ENCODE results near the gene DEFB128. TPM values are rescaled to one million over a fixed set of nuclear protein-coding genes. Genes with fewer than 3 reads are reported as not detected.
"Not testable (repeated sequence)": the region's sequence is repeated elsewhere in the genome, so short reads cannot be mapped to it uniquely, and the experiment has no call there.

The DEFB128 gene
- total RNA-seq, 2 donors from 2014 or later, result not detected

DNA sequence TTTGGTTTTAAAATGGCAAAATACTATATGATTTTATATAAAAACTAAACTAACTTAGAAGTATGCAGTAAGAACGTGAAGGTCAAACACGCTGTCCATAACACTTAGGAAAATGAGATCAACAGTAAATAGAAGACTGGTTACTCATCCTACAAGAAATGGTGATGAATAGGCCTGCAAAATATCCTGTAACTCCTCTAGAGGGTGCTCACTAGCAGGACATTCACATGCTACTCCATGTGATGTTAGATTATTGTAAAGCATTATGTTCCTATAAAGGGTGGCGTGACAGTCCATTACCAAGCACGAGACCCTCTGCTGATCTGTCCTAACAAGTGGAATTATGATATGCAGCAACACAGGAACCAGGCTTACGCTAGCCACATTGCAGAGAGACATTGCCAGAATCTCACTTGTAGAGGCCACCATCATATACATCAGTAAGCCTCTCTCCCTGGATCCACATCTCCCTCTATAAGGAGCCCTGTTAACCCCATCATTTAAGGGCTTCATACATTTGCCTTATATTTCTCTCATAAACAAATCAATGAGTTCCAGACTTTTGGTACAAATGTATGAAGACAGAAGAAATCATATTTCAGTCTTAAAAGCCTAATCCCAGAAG is 19.5 kb upstream of the DEFB128 start:
- Histone ChIP-seq H3K36me3 (ENCODE audit: control insufficient read depth, insufficient read depth, low read length) (no peaks in the 10 kb centered on the region), H3K9me3 (ENCODE audit: control insufficient read depth, low read length) (no peaks in the 10 kb centered on the region), H3K27ac (ENCODE audit: low read depth, low read length) (no peak overlapping the region), H3K27me3 (ENCODE audit: control insufficient read depth, insufficient read depth, low read length, poor library complexity, severe bottlenecking) (peaks cover 78% of the 10 kb centered on the region), H3K4me3 (ENCODE audit: low read length) (no peak overlapping the region), H3K4me1 (ENCODE audit: control insufficient read depth, insufficient read depth, low read length) (peaks cover 6% of the 10 kb centered on the region), H3K9ac (ENCODE audit: extremely low read depth, low read length, poor library complexity, severe bottlenecking) (no peak overlapping the region)
- no peak overlapping the region for H3K27ac Mint-ChIP-seq
- H3K36me3 Mint-ChIP-seq (ENCODE audit: low read depth), result no peaks in the 10 kb centered on the region
- WGBS, 2 experiments (ENCODE audit: insufficient coverage in 1 of 2, insufficient read length in 1 of 2), result 35 to 67% methylated on average over 1 to 5 of the region's 5 CpGs
- H3K4me1 Mint-ChIP-seq, result peaks cover 15% of the 10 kb centered on the region
- no peaks in the 10 kb centered on the region for H3K9me3 Mint-ChIP-seq
- TF ChIP-seq, protein P1, sequence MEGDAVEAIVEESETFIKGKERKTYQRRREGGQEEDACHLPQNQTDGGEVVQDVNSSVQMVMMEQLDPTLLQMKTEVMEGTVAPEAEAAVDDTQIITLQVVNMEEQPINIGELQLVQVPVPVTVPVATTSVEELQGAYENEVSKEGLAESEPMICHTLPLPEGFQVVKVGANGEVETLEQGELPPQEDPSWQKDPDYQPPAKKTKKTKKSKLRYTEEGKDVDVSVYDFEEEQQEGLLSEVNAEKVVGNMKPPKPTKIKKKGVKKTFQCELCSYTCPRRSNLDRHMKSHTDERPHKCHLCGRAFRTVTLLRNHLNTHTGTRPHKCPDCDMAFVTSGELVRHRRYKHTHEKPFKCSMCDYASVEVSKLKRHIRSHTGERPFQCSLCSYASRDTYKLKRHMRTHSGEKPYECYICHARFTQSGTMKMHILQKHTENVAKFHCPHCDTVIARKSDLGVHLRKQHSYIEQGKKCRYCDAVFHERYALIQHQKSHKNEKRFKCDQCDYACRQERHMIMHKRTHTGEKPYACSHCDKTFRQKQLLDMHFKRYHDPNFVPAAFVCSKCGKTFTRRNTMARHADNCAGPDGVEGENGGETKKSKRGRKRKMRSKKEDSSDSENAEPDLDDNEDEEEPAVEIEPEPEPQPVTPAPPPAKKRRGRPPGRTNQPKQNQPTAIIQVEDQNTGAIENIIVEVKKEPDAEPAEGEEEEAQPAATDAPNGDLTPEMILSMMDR (conservative IDR thresholded peaks at IDR 0.05), result peak; percentile 78
- DNase-seq, result no peak
- peaks cover 43% of the 10 kb centered on the region for H3K27me3 Mint-ChIP-seq (ENCODE audit: insufficient read depth)
- no peak overlapping the region for H3K4me3 Mint-ChIP-seq

DNA sequence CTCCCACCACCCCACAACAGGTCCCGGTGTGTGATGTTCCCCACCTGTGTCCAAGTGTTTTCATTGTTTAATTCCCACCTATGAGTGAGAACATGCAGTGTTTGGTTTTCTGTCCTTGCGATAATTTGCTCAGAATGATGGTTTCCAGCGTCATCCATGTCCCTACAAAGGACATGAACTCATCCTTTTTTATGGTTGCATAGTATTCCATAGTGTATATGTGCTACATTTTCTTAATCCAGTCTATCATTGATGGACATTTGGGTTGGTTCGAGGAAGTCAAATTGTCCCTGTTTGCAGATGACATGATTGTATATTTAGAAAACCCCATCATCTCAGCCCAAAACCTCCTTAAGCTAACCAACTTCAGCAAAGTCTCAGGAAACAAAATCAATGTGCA is 14.1 kb upstream of the DEFB128 start:
- not testable (repeated sequence) for H3K4me1 Mint-ChIP-seq; H3K36me3 ChIP-seq (ENCODE audit: control insufficient read depth, insufficient read depth, low read length); H3K4me1 ChIP-seq (ENCODE audit: control insufficient read depth, insufficient read depth, low read length); DNase-seq; H3K9me3 Mint-ChIP-seq; H3K4me3 Mint-ChIP-seq; H3K9ac ChIP-seq (ENCODE audit: extremely low read depth, low read length, poor library complexity, severe bottlenecking); H3K4me3 ChIP-seq (ENCODE audit: low read length); H3K36me3 Mint-ChIP-seq (ENCODE audit: low read depth); H3K27ac Mint-ChIP-seq; H3K9me3 ChIP-seq (ENCODE audit: control insufficient read depth, low read length); H3K27ac ChIP-seq (ENCODE audit: low read depth, low read length)
- peaks cover 28% of the 10 kb centered on the region for H3K27me3 Mint-ChIP-seq (ENCODE audit: insufficient read depth)
- peaks cover 37% of the 10 kb centered on the region for H3K27me3 ChIP-seq (ENCODE audit: control insufficient read depth, insufficient read depth, low read length, poor library complexity, severe bottlenecking)
- 77 to 100% methylated on average over 1 to 3 of the region's 4 CpGs for WGBS, 2 experiments (ENCODE audit: insufficient coverage in 1 of 2, insufficient read length in 1 of 2)

DNA sequence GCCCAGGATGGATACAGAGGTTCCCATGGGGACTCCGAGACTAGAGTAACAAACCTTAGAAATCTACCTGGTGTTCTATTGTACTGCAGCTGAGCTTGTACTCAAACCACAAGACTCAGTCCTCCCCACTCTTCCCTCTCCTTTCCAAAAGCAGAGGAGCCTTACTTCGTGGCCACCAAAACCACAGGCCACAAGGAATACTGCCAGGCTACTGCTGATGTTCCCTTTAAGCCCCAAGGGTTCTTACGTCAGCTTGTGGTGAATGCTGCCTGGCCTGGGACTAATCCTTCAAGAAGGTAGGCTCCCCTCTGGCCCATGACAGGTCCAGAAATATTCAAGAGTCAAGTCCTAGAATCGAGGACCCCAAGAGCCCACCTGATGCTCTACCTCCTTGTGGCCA is 10.5 kb upstream of the DEFB128 start:
- no peaks in the 10 kb centered on the region for H3K4me1 Mint-ChIP-seq
- Histone ChIP-seq H3K9me3 (ENCODE audit: control insufficient read depth, low read length) (no peaks in the 10 kb centered on the region), H3K4me1 (ENCODE audit: control insufficient read depth, insufficient read depth, low read length) (no peaks in the 10 kb centered on the region), H3K27ac (ENCODE audit: low read depth, low read length) (no peak overlapping the region), H3K27me3 (ENCODE audit: control insufficient read depth, insufficient read depth, low read length, poor library complexity, severe bottlenecking) (peaks cover 7% of the 10 kb centered on the region), H3K36me3 (ENCODE audit: control insufficient read depth, insufficient read depth, low read length) (no peaks in the 10 kb centered on the region), H3K4me3 (ENCODE audit: low read length) (no peak overlapping the region), H3K9ac (ENCODE audit: extremely low read depth, low read length, poor library complexity, severe bottlenecking) (no peak overlapping the region)
- no peak overlapping the region for H3K27ac Mint-ChIP-seq
- no peak overlapping the region for H3K4me3 Mint-ChIP-seq
- no peak for DNase-seq
- WGBS, 2 experiments (ENCODE audit: insufficient coverage in 1 of 2, insufficient read length in 1 of 2), result 81 to 94% methylated on average over 2 to 4 of the region's 4 CpGs
- peaks cover 31% of the 10 kb centered on the region for H3K27me3 Mint-ChIP-seq (ENCODE audit: insufficient read depth)
- H3K36me3 Mint-ChIP-seq (ENCODE audit: low read depth), result no peaks in the 10 kb centered on the region
- TF ChIP-seq, protein P1 (conservative IDR thresholded peaks at IDR 0.05), result no peak
- peaks cover 6% of the 10 kb centered on the region for H3K9me3 Mint-ChIP-seq

DNA sequence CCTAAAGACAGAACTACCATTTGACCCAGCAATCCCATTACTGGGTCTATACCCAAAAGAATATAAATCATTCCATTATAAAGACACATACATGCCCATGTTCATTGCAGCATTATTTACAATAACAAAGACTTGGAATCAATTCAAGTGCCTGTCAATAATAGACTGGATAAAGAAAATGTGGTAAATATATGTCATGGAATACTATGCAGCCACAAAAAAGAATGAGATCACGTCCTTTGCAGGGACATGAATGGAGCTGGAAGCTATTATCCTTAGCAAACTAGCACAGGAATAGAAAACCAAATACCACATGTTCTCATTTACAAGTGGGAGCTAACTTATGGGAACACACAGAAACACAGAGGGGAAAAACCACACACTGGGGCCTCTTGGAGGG is 8.7 kb upstream of the DEFB128 start:
- Histone ChIP-seq H3K27me3 (ENCODE audit: control insufficient read depth, insufficient read depth, low read length, poor library complexity, severe bottlenecking) (no peaks in the 10 kb centered on the region), H3K27ac (ENCODE audit: low read depth, low read length) (no peak overlapping the region), H3K9me3 (ENCODE audit: control insufficient read depth, low read length) (no peaks in the 10 kb centered on the region), H3K4me3 (ENCODE audit: low read length) (no peak overlapping the region), H3K36me3 (ENCODE audit: control insufficient read depth, insufficient read depth, low read length) (no peaks in the 10 kb centered on the region), H3K9ac (ENCODE audit: extremely low read depth, low read length, poor library complexity, severe bottlenecking) (no peak overlapping the region), H3K4me1 (ENCODE audit: control insufficient read depth, insufficient read depth, low read length) (no peaks in the 10 kb centered on the region)
- WGBS, 2 experiments (ENCODE audit: insufficient coverage in 1 of 2, insufficient read length in 1 of 2), result 92% methylated on average over 1 of the region's 1 CpG; no CpG with 5 or more reads in 1 of the 2 experiments
- TF ChIP-seq, protein P1 (conservative IDR thresholded peaks at IDR 0.05), result no peak
- Mint-ChIP-seq H3K4me3 (no peak overlapping the region), H3K27me3 (ENCODE audit: insufficient read depth) (peaks cover 29% of the 10 kb centered on the region), H3K36me3 (ENCODE audit: low read depth) (no peaks in the 10 kb centered on the region), H3K9me3 (peaks cover 6% of the 10 kb centered on the region), H3K27ac (no peak overlapping the region), H3K4me1 (no peaks in the 10 kb centered on the region)
- no peak for DNase-seq
